Tongue (tissue), 2 donors: Measurements from ENCODE around the gene QRFP. TPM values are rescaled to one million over a fixed set of nuclear protein-coding genes. Genes with fewer than 3 reads are reported as not detected.
"Not testable (repeated sequence)": the region's sequence is repeated elsewhere in the genome, so short reads cannot be mapped to it uniquely, and the experiment has no call there.

Experiments
- DNase-seq: peaks from one replicate; pipeline ENCODE4 v3.0.0-alpha.2; 2015
- total RNA-seq: library from RNA; depleted of rRNA; stranded (reverse); fragments of >200 nt; gene quantifications from one replicate; pipeline ENCODE4 v1.2.3, GENCODE V29; 2014

Gene QRFP
- total RNA-seq, 1 donor from 2014 or later: not detected

DNA sequence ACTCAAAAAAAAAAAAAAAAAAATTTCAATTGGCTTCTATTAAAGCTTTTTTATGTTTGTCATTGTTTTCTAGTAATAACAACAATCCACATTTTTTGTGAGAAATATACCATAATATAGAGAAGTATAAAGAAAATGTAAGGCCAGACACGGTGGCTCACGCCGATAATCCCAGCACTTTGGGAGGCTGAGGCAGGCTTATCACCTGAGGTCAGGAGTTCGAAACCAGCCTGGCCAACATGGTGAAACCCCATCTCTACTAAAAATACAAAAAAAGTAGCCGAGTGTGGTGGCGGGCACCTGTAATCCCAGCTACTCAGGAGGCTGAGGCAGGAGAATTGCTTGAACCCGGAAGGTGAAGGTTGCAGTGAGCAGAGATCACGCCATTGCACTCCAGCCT lies 48.1 kb downstream of the QRFP start:
- DNase-seq: not testable (repeated sequence)

DNA sequence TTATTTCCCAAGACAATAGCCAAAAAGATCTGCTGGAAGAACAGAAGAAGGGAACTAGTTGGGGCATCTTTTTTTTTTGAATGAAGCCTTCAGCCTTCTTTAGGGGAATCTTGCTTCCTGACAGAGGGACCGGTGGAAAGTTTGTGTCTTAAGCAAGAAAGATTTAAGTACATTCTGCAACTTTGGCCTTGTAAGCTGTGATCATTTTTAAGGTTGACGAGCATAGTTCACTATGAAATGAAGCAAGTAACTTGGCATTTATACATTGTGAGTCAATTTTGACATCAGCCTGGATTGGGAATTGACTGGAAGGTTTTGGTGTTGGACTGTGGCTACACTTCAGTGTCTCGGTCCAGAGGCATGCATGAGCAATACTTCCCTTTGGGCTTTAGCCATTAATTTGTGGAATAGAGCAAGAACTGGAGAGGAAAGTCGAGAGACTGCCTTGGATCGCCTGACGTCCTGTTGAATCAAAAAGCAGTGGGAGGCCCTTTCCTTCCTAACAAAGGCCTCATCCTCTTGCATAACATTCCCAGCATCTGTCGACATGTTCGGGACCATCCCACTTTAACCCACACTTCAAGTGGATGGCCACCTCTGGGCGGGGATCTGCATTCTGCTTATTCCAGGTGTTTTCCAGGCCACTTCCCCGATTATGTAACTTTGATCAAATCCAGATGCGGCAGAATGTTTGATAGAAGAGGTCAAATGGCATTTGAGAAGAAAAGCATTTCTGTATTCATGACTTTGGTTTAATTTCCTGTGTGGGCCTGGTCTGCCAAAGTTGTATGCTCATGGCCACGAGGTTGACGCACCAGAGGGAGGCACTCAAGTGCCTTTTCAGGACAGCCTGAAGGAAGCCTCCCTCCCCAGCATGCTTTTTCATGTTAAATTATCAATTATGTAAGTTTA lies 49.0 kb downstream of the QRFP start:
- peak; percentile 94 for DNase-seq

DNA sequence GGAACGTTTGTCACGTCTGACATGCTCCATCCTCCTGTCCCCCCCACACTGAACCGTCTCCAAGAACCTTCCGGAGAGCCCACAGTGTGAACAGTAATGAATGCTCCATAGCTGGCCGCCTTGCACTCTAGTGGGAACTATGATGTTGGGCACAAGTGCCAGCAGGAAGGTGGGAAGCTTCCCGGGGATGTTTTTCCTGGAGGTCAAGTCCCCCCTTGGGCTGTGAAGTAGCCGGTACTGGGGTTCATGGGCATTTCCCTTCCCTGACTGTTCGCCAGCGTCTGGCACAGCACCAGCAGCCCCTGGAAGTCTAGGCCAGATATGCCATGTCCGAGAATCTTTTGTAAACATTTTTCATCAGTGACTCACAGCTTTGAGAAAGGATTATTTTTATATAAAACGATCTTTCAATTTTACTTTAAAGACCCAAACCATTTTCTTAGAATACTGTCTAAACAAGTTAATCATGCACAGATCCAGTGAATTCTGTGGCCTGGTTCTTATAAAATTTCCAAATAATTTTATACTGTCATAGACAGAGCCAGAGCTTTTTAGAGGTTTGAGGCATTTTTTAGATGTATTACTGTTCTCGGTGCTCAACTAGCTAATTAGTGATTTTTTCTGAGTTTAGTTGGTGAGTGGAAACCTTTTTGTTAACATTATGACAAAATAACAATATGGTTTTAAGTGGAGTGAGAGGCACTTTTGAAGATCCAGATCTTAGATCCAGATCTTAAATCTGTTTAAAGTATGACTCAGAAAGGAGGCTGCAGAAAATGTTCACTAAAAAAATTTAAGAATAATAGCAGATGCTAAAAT lies 49.9 kb downstream of the QRFP start:
- DNase-seq: peak; percentile 81

DNA sequence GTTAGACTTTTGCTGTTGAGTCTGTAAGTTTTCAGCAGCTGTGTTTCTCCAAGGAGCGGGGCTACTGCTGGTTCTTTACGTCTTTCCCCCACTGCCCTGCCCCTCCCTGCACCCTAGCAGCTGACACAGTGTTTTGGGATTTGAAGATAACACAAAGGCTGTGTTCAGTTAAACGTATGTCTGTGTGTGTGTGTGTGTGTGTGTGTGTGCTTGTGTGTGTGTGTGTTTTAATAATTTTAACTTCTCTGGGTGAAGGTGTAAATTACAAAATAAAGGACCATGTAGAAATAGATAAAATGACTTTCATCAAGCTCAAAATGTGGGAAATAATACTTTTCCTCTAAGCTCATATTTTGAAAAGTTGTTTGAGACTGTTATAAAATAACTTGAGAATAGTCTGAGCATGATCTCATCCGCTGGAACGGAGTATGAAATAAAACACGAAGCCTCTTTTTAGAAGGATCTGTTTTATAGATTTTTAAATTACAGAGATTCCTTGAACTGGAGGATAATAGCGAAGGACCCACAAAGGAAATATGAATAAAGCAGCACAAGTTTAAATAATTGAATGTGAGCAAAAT lies 50.6 kb downstream of the QRFP start:
- DNase-seq: peak; percentile 92

DNA sequence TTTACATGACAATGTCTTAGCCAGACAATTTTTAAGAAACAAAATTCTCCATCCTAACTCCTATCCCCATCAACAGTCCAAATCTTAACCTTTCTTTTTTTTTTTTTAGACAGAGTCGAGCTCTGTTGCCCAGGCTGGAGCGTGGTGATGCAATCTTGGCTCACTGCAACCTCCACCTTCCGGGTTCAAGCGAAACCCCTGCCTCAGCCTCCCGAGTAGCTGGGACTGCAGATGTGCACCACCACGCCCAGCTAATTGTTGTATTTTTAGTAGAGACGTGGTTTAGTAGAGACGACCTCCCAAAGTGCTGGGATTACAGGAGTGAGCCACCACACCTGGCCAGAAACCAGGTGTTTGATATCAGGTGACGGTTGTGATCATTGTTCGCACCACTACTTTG lies 51.4 kb downstream of the QRFP start:
- DNase-seq: no peak

DNA sequence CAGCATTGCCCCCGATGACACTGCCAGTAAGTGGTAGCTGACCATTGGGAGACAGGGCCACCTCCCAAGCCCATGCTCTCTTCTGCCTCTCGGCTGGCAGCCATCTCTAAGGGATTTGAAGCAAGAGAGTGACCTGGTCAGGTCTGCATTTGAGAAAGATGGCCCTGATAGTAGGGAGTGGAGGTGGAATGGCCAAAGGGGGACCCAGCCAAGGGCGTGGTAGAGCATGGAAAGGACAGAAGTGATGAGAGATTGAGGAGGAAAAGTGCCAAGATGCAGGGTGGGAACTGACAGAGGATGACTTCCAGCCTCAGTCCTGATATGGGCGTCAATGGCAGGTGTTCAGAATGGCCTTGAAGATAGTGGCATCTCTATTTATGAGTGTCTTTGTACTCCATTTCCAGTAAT lies 52.6 kb downstream of the QRFP start:
- no peak for DNase-seq

DNA sequence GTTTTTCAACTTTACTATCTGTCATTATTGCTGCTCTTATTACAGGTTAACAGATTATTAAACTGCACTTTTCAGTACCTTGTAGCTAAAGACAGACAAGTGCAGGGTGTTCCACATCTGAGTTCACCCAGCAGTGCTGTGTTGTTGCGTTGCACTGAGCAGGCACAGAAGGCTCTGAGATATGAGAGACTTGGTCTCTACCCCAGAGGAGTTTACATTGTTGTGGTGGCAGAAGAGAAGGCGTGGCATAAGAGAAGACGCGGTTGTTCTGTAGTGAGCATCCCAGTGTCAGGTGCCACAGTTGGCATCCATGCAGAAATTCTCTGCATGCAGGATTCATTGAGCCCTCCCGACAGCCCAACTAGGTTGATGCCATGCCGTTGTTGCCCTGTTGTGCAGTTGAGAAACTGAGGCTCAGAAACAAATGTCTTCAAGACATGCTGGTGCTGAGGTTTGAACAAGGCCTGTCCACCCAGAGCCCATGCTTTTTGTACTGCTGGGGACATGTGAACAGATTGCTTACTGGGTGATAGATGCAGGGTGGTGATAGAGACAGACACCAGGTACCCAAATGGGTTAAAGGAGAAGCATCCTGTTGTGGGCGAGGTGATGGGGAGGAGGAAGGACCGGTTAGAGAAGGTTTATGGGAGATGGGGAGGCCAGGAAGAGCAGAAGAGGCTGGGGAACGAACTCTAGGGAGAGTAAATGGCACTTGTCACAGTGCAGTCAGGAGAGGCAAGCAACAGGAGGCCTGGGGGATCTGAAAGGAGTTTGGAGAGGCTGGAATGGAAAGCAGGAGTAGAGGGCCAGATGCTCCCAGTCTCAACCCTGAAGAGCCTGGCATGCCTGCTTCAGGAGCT lies 53.3 kb downstream of the QRFP start:
- no peak for DNase-seq

Other genes with a start within 250 kb of the QRFP start
- not detected for gene PRDM12, start 232.2 kb downstream of the QRFP start, total RNA-seq
- gene EXOSC2, start 203.0 kb downstream of the QRFP start, total RNA-seq: 26.1 TPM
- 72.9 TPM for gene ABL1, start 61.6 kb downstream of the QRFP start, total RNA-seq
- not detected for gene FIBCD1, start 42.4 kb upstream of the QRFP start, total RNA-seq
- 6.4 TPM for gene LAMC3, start 112.4 kb upstream of the QRFP start, total RNA-seq
- gene AIF1L, start 199.7 kb upstream of the QRFP start, total RNA-seq: 19.1 TPM
- gene NUP214, start 228.8 kb upstream of the QRFP start, total RNA-seq: 27.4 TPM